Fibroblast of skin of back (primary cell): ENCODE data around the gene DCTD.

ENCODE experiments used
- DNase-seq: peaks from one replicate; pipeline ENCODE4 v3.0.0-alpha.2; 2013

DCTD gene

GRCh38 chr4:182866746-182867145, 50.4 kb downstream of the DCTD start:
- no peak for DNase-seq

- no peak for DNase-seq
These were observed 53.7 kb downstream of the DCTD start for GRCh38 chr4:182863501-182863900.

GRCh38 chr4:182862921-182863320, 54.3 kb downstream of the DCTD start:
- DNase-seq, result no peak

- no peak for DNase-seq
These were observed 54.9 kb downstream of the DCTD start for GRCh38 chr4:182862141-182862875.

GRCh38 chr4:182861346-182861745, 55.8 kb downstream of the DCTD start:
- no peak for DNase-seq

- DNase-seq, result no peak
These were observed 57.5 kb downstream of the DCTD start for GRCh38 chr4:182859730-182860129.

GRCh38 chr4:182858711-182859110, 58.5 kb downstream of the DCTD start:
- DNase-seq, result no peak

GRCh38 chr4:182856862-182857261, 60.3 kb downstream of the DCTD start:
- DNase-seq, result no peak

- DNase-seq, result no peak
These were observed 61.3 kb downstream of the DCTD start for GRCh38 chr4:182855877-182856276.

- DNase-seq, result no peak
These were observed 61.9 kb downstream of the DCTD start for GRCh38 chr4:182855312-182855711.

GRCh38 chr4:182854466-182854865, 62.7 kb downstream of the DCTD start:
- DNase-seq, result no peak

- DNase-seq, result no peak
These were observed 63.4 kb downstream of the DCTD start for GRCh38 chr4:182853731-182854330.

- DNase-seq, result no peak
These were observed 68.5 kb downstream of the DCTD start for GRCh38 chr4:182848685-182849084.

- DNase-seq, result no peak
These were observed 69.4 kb downstream of the DCTD start for GRCh38 chr4:182847576-182848450.

GRCh38 chr4:182846036-182846435, 71.2 kb downstream of the DCTD start:
- no peak for DNase-seq

- DNase-seq, result no peak
These were observed 71.6 kb downstream of the DCTD start for GRCh38 chr4:182845618-182846017.

GRCh38 chr4:182843808-182844325, 73.3 kb downstream of the DCTD start:
- no peak for DNase-seq

GRCh38 chr4:182842759-182843390, 74.3 kb downstream of the DCTD start:
- no peak for DNase-seq

- DNase-seq, result no peak
These were observed 75.0 kb downstream of the DCTD start for GRCh38 chr4:182842104-182842600.

GRCh38 chr4:182840108-182840507, 77.1 kb downstream of the DCTD start:
- no peak for DNase-seq
